Cortex of kidney (tissue), 1 donor: ENCODE results near the gene FANCI.
"Not testable (repeated sequence)": the region's sequence is repeated elsewhere in the genome, so short reads cannot be mapped to it uniquely, and the experiment has no call there.

Source experiments
- DNase-seq: peaks from one replicate; lab custom pipeline; 2025; lab: John Stamatoyannopoulos, UW

FANCI gene

GRCh38 chr15:89225588-89225987 is 18.2 kb upstream of the FANCI start:
- DNase-seq: no peak

GRCh38 chr15:89226359-89227221 is 17.2 kb upstream of the FANCI start:
- DNase-seq: no peak

GRCh38 chr15:89227425-89227824 is 16.4 kb upstream of the FANCI start:
- DNase-seq: no peak

GRCh38 chr15:89230277-89230676 is 13.5 kb upstream of the FANCI start:
- no peak for DNase-seq

- no peak for DNase-seq
Measured at GRCh38 chr15:89231832-89232231, 11.9 kb upstream of the FANCI start.

- not testable (repeated sequence) for DNase-seq
Measured at GRCh38 chr15:89239883-89240810, 3.6 kb upstream of the FANCI start.

GRCh38 chr15:89243046-89243690 is 611 bp upstream of the FANCI start:
- no peak for DNase-seq

- no peak for DNase-seq
Measured at GRCh38 chr15:89244574-89244903, 760 bp downstream of the FANCI start.

- no peak for DNase-seq
Measured at GRCh38 chr15:89247446-89247845, 3.7 kb downstream of the FANCI start.

GRCh38 chr15:89248584-89248983 is 4.8 kb downstream of the FANCI start:
- no peak for DNase-seq

GRCh38 chr15:89250142-89250541 is 6.4 kb downstream of the FANCI start:
- not testable (repeated sequence) for DNase-seq

- DNase-seq: not testable (repeated sequence)
Measured at GRCh38 chr15:89277281-89277680, 33.5 kb downstream of the FANCI start.

GRCh38 chr15:89278307-89278706 is 34.5 kb downstream of the FANCI start:
- no peak for DNase-seq

GRCh38 chr15:89282631-89283030 is 38.9 kb downstream of the FANCI start:
- no peak for DNase-seq

GRCh38 chr15:89283201-89283600 is 39.4 kb downstream of the FANCI start:
- no peak for DNase-seq

GRCh38 chr15:89291934-89292438 is 48.2 kb downstream of the FANCI start:
- DNase-seq: no peak

GRCh38 chr15:89293012-89293411 is 49.2 kb downstream of the FANCI start:
- DNase-seq: no peak

GRCh38 chr15:89299896-89300295 is 56.1 kb downstream of the FANCI start:
- no peak for DNase-seq

GRCh38 chr15:89301304-89302089 is 57.7 kb downstream of the FANCI start:
- no peak for DNase-seq

GRCh38 chr15:89303986-89304385 is 60.2 kb downstream of the FANCI start:
- DNase-seq: no peak

- DNase-seq: no peak
Measured at GRCh38 chr15:89305395-89305794, 61.6 kb downstream of the FANCI start.
